Stimulated activated CD4-positive, alpha-beta T cell treated with anti-CD3 and anti-CD28 coated beads, Interleukin-1b, Interleukin-23, amount 100 ng/mL, for 48 hours (primary cell): ENCODE results near the gene STK32B.

Experiments used
- DNase-seq: peaks from one replicate; pipeline ENCODE4 v3.0.0-alpha.2; 2020

STK32B gene

GRCh38 chr4:5456296-5456845 is 405.1 kb downstream of the STK32B start:
- DNase-seq: no peak

GRCh38 chr4:5458676-5459075 is 407.4 kb downstream of the STK32B start:
- DNase-seq: no peak

DNA sequence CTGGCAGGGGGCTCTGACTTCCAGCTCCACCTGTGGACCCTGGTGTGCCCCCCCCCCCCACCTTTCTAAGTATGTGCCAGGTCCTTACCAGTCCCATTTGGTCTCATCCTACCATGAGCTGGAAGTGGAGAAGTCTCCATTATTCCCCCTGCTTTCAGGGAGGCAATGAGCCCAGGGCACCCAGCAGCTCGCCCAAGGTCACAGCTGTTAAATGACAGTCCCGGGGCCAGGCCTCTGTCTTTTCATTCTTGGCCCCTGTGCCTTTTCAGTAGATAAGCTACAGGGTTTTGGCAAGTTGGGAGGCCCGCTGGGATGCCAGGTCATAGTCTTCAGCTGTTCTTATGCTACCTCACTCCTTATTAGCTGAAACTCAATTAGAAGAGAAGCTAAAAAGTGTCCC is 408.0 kb downstream of the STK32B start:
- no peak for DNase-seq

GRCh38 chr4:5460106-5460801 is 409.0 kb downstream of the STK32B start:
- DNase-seq: no peak

GRCh38 chr4:5461477-5461876 is 410.2 kb downstream of the STK32B start:
- DNase-seq: no peak

GRCh38 chr4:5462254-5462835 is 411.1 kb downstream of the STK32B start:
- DNase-seq: no peak

- no peak for DNase-seq
These were observed 411.6 kb downstream of the STK32B start for GRCh38 chr4:5462896-5463295.

- no peak for DNase-seq
These were observed 412.1 kb downstream of the STK32B start for GRCh38 chr4:5463361-5463760.

DNA sequence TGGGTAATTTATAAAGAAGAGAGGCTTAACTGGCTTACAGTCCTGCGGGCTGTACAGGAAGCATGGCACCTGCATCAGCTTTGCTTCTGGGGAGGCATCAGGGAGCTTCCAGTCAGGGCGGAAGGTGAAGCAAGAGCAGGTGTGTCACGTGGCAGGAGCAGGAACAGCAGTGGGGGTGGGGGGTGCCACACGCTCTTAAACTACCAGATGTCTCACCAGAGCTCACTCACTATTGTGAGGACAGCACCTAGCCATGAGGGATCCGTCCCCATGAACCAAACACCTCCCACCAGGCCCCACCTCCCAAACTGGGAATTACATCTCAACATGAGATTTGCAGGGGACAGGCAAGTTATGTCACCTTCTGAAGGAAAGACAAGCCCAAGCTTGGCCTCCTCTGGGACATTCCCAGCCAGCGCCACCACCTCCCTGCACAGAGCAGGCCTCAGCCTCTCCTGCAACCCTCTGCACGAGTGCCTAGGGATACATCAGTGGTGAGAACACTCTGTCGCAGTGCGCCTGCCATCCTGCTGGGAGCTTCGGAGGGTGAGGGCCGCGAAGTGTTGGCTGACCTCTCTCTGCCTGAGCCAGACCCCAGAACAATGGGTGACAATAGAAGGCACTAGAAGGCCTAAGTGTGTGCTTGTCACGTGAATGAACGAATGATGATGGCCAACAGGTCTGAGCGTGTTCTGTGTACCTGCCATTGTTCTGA is 412.8 kb downstream of the STK32B start:
- DNase-seq: no peak

GRCh38 chr4:5465529-5465928 is 414.2 kb downstream of the STK32B start:
- no peak for DNase-seq

DNA sequence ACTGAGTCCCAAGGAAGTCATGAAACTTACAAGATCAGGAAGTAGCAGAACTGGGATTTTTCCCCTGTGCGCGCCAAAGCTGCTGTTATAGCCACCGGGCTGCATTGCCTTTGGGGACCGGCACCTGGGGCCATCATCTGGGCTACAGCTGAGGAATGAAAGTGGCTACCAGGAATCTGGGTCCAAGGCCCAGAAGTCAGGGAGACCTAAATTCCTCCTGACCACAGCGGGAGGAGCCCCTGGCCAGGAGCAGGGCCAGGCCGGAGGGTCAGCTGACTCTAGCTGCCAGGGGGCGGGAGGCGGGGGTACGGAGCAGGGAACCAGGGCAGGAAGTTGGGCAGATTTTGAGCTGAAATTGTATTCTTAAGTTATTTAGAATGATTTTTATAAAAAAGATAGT is 414.7 kb downstream of the STK32B start:
- DNase-seq: no peak

- no peak for DNase-seq
These were observed 415.8 kb downstream of the STK32B start for GRCh38 chr4:5467111-5467510.

GRCh38 chr4:5469151-5469775 is 418.0 kb downstream of the STK32B start:
- no peak for DNase-seq

DNA sequence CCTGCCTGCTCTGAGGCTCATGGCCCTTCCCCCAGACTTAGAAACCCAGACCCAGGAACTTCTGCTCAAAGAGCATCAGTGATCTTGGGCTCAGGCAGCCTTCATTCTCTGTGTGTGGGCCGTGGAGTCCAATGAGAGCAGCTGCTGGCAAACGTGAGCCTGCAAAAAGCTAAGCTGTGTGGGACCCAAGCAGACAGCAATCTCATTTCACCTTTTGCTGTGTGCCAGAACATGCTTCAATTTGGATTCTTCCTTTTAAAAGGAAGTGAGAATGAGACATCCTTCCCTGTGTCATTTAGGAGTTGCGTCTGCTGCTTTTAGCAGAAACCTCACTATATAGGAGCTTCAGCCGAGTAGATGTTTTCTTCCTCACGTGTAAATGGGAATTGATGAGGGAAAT is 418.6 kb downstream of the STK32B start:
- DNase-seq: no peak

DNA sequence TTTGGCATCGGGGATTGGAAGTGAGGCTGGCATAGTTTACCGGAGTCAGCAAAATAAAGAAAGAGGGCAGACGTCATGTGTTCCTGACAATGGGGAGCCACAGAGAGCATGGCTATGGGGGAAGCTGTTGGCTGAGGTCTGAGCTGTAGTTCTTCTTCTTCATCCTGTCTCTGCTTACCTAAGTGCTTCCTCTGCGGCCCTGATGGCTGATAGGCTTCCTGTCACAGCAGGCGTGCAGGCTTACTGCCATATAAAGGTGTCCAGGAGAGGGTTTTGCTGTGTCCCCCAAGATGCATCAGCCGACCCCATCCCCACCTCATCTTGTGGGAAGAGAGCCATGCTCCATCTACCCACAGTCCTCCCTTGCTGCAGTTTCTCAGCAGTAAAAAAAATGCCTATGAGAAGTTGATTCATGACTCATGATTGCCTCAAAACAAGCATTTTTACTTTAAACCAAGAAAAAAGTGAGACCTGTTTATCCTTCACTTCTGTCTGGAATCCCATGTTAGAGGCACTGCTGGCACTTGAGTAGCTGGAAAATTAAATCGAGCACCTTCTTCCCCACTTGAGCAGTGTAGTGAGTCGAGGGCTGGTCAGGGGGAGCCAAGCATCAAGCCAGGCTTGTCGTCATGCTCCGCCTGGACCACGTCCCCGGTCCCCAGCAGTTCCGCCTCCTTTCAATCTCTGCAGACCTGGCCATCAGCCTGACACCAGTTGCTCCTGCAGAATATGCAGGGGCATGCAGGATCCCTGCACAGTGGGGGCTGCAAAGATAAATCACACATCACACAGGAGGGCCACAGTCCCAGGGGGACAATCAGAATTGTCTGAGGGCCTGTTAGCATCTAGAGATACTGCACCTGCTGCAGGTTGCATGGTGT is 419.3 kb downstream of the STK32B start:
- DNase-seq: no peak

DNA sequence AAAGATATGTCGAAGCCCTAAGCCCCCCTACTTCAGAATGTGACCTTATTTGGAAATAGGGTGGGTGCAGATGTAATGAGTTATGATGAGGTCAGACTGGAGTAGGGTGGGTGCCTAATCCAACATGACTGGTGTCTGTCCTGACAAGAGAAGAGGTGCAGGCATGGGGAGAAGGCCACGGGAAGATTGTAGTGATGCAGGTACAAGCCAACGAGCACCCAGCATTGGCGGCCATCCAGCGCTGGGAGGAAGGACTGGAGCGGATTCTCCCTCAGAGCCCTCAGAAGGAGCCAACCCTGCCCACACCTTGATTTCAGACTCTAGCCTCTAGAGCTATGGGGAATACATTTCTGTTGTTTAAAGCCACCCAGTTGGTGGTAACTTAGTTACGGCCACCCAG is 419.9 kb downstream of the STK32B start:
- no peak for DNase-seq

- DNase-seq: no peak
These were observed 420.4 kb downstream of the STK32B start for GRCh38 chr4:5471691-5472090.

GRCh38 chr4:5472160-5472591 is 420.9 kb downstream of the STK32B start:
- DNase-seq: no peak

DNA sequence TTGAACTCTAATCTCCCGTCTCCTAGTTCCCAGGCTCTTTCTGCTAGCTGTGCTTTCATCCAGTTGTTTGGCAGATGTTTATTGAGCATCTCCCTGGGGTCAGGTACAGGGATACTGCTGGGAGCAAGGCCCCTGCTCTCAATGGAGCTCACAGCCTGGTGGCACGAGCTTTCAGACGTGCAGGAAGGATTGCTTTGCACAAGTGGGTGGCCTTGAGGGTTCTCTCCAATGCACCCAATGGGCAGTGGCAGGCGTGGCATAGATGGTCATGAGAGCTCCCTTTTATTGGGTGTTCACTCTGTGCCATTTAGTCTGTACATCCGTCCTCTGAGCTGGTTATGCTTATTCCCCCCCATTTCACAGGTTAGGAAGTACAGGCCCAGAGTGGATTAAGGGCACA is 421.8 kb downstream of the STK32B start:
- no peak for DNase-seq

GRCh38 chr4:5474756-5475155 is 423.5 kb downstream of the STK32B start:
- DNase-seq: no peak

DNA sequence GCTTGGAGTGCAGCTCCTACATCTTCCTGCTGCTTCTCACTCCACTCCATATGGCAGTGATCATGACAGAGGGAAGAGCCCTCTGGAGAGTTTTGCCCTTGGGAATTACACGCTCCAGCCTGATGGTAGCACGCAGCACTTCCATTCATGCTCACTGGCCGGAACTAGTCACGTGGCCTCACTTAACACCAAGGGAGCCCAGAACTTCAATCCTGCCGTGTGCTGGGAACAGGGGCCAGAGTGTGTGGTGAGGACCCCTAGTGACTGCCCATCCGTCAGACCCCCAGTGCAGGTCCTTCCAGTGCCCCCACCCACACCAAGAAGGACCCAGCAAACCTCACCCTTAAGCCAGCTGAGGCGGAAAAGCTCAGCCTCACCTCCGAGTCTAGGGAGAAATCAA is 426.3 kb downstream of the STK32B start:
- DNase-seq: no peak

DNA sequence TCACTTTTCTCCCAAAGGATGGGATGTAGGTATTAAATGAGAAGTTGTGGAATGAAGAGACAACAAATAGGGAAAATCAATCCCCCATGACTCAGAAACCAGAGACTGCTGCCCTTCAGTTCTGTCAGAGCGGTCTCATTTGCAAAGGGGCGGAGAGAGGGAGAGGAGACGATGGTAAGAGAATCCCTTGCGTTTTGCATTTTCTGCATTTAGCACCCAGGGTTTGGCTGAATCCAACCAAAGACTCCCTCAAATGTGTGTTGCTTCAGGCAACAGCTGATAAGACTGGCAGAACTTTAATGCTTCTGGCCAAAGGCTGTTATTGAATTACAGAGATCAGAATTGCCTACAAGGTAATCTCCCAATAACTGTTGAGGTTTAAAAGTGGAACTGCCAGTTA is 426.9 kb downstream of the STK32B start:
- DNase-seq: no peak

GRCh38 chr4:5478697-5479096 is 427.4 kb downstream of the STK32B start:
- no peak for DNase-seq
